ENCODE results near the gene CDK5RAP2. TPM values are rescaled to one million over a fixed set of nuclear protein-coding genes. Genes with fewer than 3 reads are reported as not detected.

The CDK5RAP2 gene
- total RNA-seq, 1 donor from 2014 or later = 54.7 TPM

DNA sequence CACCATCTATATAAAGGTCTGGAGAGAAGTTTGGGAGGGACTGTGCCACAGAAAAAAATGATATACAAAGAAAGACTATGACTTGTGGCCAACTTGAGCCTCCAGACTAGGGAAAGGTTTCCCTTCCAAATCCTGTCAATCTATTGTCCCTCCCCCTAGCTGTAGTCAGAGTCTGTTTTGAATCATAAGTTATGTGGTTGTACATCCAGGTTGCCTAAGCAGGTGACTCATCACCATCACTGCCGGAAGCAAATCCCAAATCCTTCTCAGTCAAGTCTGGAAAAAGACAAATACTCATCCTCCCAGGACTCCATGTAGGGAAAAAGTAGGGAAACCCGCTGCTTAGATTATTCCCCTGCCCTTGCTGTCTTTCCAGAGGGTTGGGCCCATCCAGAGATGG lies 235.7 kb downstream of the CDK5RAP2 start:
- no peak for ATAC-seq
- intact Hi-C loops (cut with DNase I) = no loop called here
- no peaks in the 10 kb centered on the region for H3K36me3 ChIP-seq
- no peaks in the 10 kb centered on the region for H3K4me1 ChIP-seq
- H3K27me3 ChIP-seq (ENCODE audit: low read depth) = no peaks in the 10 kb centered on the region
- H3K4me3 ChIP-seq = no peak overlapping the region
- H3K9me3 ChIP-seq = no peaks in the 10 kb centered on the region
- TF ChIP-seq, protein P1, sequence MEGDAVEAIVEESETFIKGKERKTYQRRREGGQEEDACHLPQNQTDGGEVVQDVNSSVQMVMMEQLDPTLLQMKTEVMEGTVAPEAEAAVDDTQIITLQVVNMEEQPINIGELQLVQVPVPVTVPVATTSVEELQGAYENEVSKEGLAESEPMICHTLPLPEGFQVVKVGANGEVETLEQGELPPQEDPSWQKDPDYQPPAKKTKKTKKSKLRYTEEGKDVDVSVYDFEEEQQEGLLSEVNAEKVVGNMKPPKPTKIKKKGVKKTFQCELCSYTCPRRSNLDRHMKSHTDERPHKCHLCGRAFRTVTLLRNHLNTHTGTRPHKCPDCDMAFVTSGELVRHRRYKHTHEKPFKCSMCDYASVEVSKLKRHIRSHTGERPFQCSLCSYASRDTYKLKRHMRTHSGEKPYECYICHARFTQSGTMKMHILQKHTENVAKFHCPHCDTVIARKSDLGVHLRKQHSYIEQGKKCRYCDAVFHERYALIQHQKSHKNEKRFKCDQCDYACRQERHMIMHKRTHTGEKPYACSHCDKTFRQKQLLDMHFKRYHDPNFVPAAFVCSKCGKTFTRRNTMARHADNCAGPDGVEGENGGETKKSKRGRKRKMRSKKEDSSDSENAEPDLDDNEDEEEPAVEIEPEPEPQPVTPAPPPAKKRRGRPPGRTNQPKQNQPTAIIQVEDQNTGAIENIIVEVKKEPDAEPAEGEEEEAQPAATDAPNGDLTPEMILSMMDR (IDR thresholded peaks at IDR 0.05) = no peak
- no peak overlapping the region for H3K27ac ChIP-seq
- no peak for DNase-seq

DNA sequence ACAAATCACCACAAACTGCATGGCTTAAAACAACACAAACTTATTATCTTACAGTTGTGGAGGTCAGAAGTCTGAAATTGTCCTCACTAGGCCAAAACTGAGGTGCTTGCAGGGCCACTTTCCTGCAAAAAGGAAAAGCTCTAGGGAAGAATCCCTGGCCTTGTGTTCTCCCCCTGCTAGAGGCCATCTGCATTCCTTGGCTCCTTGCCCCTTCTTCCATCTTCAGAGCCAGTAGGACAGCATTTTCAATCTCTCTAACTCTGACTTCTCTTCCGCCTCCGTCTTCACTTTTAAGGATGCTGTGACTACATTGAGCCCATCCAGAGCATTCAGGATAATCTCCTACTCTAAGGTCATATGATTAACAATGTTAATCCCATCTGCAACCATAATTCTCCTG lies 236.6 kb downstream of the CDK5RAP2 start:
- TF ChIP-seq, protein P1 (IDR thresholded peaks at IDR 0.05) = no peak
- H3K4me1 ChIP-seq = no peaks in the 10 kb centered on the region
- no peaks in the 10 kb centered on the region for H3K36me3 ChIP-seq
- no peak overlapping the region for H3K4me3 ChIP-seq
- intact Hi-C loops (cut with DNase I) = no loop called here
- no peak overlapping the region for H3K27ac ChIP-seq
- no peaks in the 10 kb centered on the region for H3K9me3 ChIP-seq
- ATAC-seq (no peak), DNase-seq (no peak)
- no peaks in the 10 kb centered on the region for H3K27me3 ChIP-seq (ENCODE audit: low read depth)

Other genes with a start within 250 kb of the CDK5RAP2 start
- 71.1 TPM for gene MEGF9, start 134.3 kb upstream of the CDK5RAP2 start, total RNA-seq
- gene FBXW2, start 213.2 kb upstream of the CDK5RAP2 start, total RNA-seq = 76.7 TPM